GM19099 (cell line): Measurements from ENCODE around the gene TANK.

Experiments
- POLR2A ChIP-seq: IDR thresholded peaks from 3 replicates; pipeline ENCODE4 v1.6.1; 2011; ENCODE audit warnings: low read depth; ENCODE audit not compliant: insufficient read length; ENCODE audit errors: extremely low read depth

The TANK gene

GRCh38 chr2:161160226-161161073, at the start of gene TANK:
TSS of gene TANK (plus strand) at chr2:161160428. CDS start at chr2:161179663, 19,235 bp downstream.
- peak; percentile 97 for TF ChIP-seq POLR2A

GRCh38 chr2:161111531-161111930, 48.7 kb upstream of the TANK start:
- no peak for TF ChIP-seq POLR2A

GRCh38 chr2:161112908-161113307, 47.3 kb upstream of the TANK start:
- TF ChIP-seq POLR2A = no peak

GRCh38 chr2:161113693-161114575, 46.3 kb upstream of the TANK start:
- no peak for TF ChIP-seq POLR2A

- TF ChIP-seq POLR2A = no peak
Measured at GRCh38 chr2:161115205-161115604, 45.0 kb upstream of the TANK start.

GRCh38 chr2:161115605-161116380, 44.4 kb upstream of the TANK start:
- TF ChIP-seq POLR2A = no peak

- no peak for TF ChIP-seq POLR2A
Measured at GRCh38 chr2:161116509-161116908, 43.7 kb upstream of the TANK start.

- TF ChIP-seq POLR2A = no peak
Measured at GRCh38 chr2:161117506-161117905, 42.7 kb upstream of the TANK start.

GRCh38 chr2:161118722-161119121, 41.5 kb upstream of the TANK start:
- no peak for TF ChIP-seq POLR2A

GRCh38 chr2:161119483-161119882, 40.7 kb upstream of the TANK start:
- TF ChIP-seq POLR2A = no peak

- TF ChIP-seq POLR2A = no peak
Measured at GRCh38 chr2:161120775-161121174, 39.5 kb upstream of the TANK start.

- no peak for TF ChIP-seq POLR2A
Measured at GRCh38 chr2:161121622-161122021, 38.6 kb upstream of the TANK start.

- TF ChIP-seq POLR2A = no peak
Measured at GRCh38 chr2:161122772-161123530, 37.3 kb upstream of the TANK start.

GRCh38 chr2:161123531-161124030, 36.6 kb upstream of the TANK start:
- no peak for TF ChIP-seq POLR2A
